Measurements from ENCODE around the gene APP.

DNA sequence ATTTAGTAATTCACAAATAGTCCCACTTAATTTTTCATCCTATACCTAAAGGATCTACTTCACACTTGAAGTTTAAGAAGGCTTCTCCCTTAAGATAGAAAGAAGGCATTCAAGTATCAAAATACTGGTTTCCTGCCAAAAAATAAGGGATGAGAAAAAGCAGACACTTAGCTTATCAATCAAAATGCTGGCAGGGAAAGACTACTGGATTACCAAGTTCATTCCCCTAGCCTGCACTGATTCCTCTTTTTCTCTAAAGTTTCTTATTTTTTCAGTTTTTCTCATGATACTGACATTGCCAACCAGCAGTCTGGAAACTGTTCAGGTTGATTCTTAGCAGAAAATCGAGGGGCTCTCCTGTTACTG is 231.2 kb downstream of the APP start:
- TF ChIP-seq, protein P1, sequence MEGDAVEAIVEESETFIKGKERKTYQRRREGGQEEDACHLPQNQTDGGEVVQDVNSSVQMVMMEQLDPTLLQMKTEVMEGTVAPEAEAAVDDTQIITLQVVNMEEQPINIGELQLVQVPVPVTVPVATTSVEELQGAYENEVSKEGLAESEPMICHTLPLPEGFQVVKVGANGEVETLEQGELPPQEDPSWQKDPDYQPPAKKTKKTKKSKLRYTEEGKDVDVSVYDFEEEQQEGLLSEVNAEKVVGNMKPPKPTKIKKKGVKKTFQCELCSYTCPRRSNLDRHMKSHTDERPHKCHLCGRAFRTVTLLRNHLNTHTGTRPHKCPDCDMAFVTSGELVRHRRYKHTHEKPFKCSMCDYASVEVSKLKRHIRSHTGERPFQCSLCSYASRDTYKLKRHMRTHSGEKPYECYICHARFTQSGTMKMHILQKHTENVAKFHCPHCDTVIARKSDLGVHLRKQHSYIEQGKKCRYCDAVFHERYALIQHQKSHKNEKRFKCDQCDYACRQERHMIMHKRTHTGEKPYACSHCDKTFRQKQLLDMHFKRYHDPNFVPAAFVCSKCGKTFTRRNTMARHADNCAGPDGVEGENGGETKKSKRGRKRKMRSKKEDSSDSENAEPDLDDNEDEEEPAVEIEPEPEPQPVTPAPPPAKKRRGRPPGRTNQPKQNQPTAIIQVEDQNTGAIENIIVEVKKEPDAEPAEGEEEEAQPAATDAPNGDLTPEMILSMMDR (IDR thresholded peaks at IDR 0.05): no peak
- no peak for TF ChIP-seq POLR2A (IDR thresholded peaks at IDR 0.05)
- TF ChIP-seq POLR2AphosphoS5 (IDR thresholded peaks at IDR 0.05): no peak
